GM12878 (cell line): Measurements from ENCODE around the gene PSMA8. TPM values are rescaled to one million over a fixed set of nuclear protein-coding genes. Genes with fewer than 3 reads are reported as not detected.

ENCODE experiments used
- ATAC-seq: fragments of 200-7000 bp; cut with Tn5 transposase; 3 replicates; pipeline ENCODE4 v1.9.1; 2020; ENCODE audit warnings: mild to moderate bottlenecking, moderate library complexity
- BruUV-seq: library from RNA; stranded (reverse); fragments of 400-500 nt; replicated peaks from 2 replicates; lab custom pipeline; 2021; lab: Mats Ljungman, UMichigan
- CTCF ChIA-PET: fragments of 300-600 bp; sonication (Branson Sonifier 250); formaldehyde crosslinking; extraction: SDS; loops from one replicate; lab custom pipeline; 2021; ENCODE audit warnings: inconsistent platforms; lab: Yijun Ruan, JAX
- POLR2A ChIA-PET: fragments of 350-600 bp; formaldehyde crosslinking; extraction: SDS; loops from one replicate; lab custom pipeline; 2021; ENCODE audit warnings: inconsistent platforms; lab: Charles Lee
- RAD21 ChIA-PET: fragments of 300-600 bp; sonication (Branson Sonifier 250); formaldehyde crosslinking; loops from one replicate; lab custom pipeline; 2023; ENCODE audit warnings: antibody characterized with exemption; ENCODE audit not compliant: unreplicated experiment; lab: Charles Lee
- SMC1A ChIA-PET: fragments of 300-600 bp; sonication (Branson Sonifier 250); formaldehyde crosslinking; loops from one replicate; lab custom pipeline; 2023; ENCODE audit not compliant: unreplicated experiment, uncharacterized antibody; lab: Charles Lee
- DNase-seq: peaks from one replicate; pipeline ENCODE4 v3.0.0-alpha.2; 2011; ENCODE audit warnings: low read depth, low spot score
- FAIRE-seq: peaks from 3 replicates; lab custom pipeline; 2011; peaks lifted over from hg19 to GRCh38; lab: Jason Lieb, UNC
- H2AFZ ChIP-seq: 2 replicates; pipeline ENCODE4 v1.6.0; 2011; ENCODE audit warnings: low read depth, low read length, control low read depth; ENCODE audit not compliant: control insufficient read depth
- H3K27ac ChIP-seq: 2 replicates; pipeline ENCODE4 v1.5.1; 2011; ENCODE audit warnings: control low read depth; ENCODE audit not compliant: control insufficient read depth, insufficient read depth
- H3K27me3 ChIP-seq, 2 experiments: replicated peaks in 1 of 2; 2 replicates each; pipeline versions ENCODE4 v1.6.0 to v1.6.1; 2011; ENCODE audit warnings: low read length in 1 of 2; ENCODE audit not compliant: control insufficient read depth in 2 of 2, insufficient read depth in 2 of 2
- H3K36me3 ChIP-seq, 2 experiments: 2 replicates each; pipeline ENCODE4 v1.5.1; 2011; ENCODE audit warnings: low read length in 1 of 2; ENCODE audit not compliant: control insufficient read depth in 2 of 2, insufficient read depth in 2 of 2
- H3K4me1 ChIP-seq: 2 replicates; pipeline ENCODE4 v1.6.1; 2011; ENCODE audit warnings: mild to moderate bottlenecking, low read length, moderate library complexity, mixed read lengths; ENCODE audit not compliant: control insufficient read depth, insufficient read depth
- H3K4me2 ChIP-seq: 2 replicates; pipeline ENCODE4 v1.6.0; 2011; ENCODE audit warnings: control low read depth; ENCODE audit not compliant: control insufficient read depth, insufficient read depth
- H3K4me3 ChIP-seq: fragments of 200-600 bp; sonication (generic); 2 replicates; pipeline ENCODE4 v1.5.1; 2016
- H3K79me2 ChIP-seq: 2 replicates; pipeline ENCODE4 v1.6.0; 2011; ENCODE audit warnings: low read length; ENCODE audit not compliant: control insufficient read depth, insufficient read depth
- H3K9ac ChIP-seq: 2 replicates; pipeline ENCODE4 v1.8.0; 2011; ENCODE audit warnings: low read length, control low read depth, mixed read lengths; ENCODE audit not compliant: control insufficient read depth, insufficient read depth
- H3K9me3 ChIP-seq: replicated peaks from 3 replicates; pipeline ENCODE4 v1.5.1; 2011; ENCODE audit warnings: mild to moderate bottlenecking, low read length; ENCODE audit not compliant: control insufficient read depth, insufficient read depth
- H4K20me1 ChIP-seq: 2 replicates; pipeline ENCODE4 v1.6.0; 2011; ENCODE audit not compliant: control insufficient read depth, insufficient read depth
- CHD1 ChIP-seq: IDR thresholded peaks from 2 replicates; pipeline ENCODE4 v1.6.1; 2012; ENCODE audit warnings: low read depth, low read length, improper control_type of control experiment
- DPF2 ChIP-seq: fragments of 450-650 bp; IDR thresholded peaks from 2 replicates; pipeline ENCODE4 v1.6.1; 2017; ENCODE audit warnings: mild to moderate bottlenecking
- JUND ChIP-seq: IDR thresholded peaks from 2 replicates; pipeline ENCODE4 v1.6.1; 2012; ENCODE audit warnings: low read depth, mild to moderate bottlenecking, low read length, improper control_type of control experiment, moderate library complexity
- POLR2AphosphoS5 ChIP-seq: IDR thresholded peaks from 2 replicates; pipeline ENCODE4 v1.6.1; 2011; ENCODE audit warnings: mild to moderate bottlenecking, low read length, inconsistent platforms
- SMAD1 ChIP-seq: fragments of 450-650 bp; IDR thresholded peaks from 2 replicates; pipeline ENCODE4 v1.6.1; 2018; ENCODE audit warnings: mild to moderate bottlenecking, low read depth; ENCODE audit not compliant: partially characterized antibody
- SP1 ChIP-seq: IDR thresholded peaks from one replicate; pipeline ENCODE4 v1.6.1; 2011; ENCODE audit warnings: low read depth, low read length
- SREBF2 ChIP-seq: IDR thresholded peaks from 2 replicates; pipeline ENCODE4 v1.6.1; 2012; ENCODE audit warnings: mild to moderate bottlenecking, low read length
- TAF1 ChIP-seq: IDR thresholded peaks from 2 replicates; pipeline ENCODE4 v1.6.1; 2011; ENCODE audit warnings: mild to moderate bottlenecking, low read depth, low read length, borderline replicate concordance
- ZNF207 ChIP-seq: fragments of 450-650 bp; IDR thresholded peaks from 2 replicates; pipeline ENCODE4 v1.6.1; 2014; ENCODE audit warnings: antibody characterized with exemption, mild to moderate bottlenecking, borderline replicate concordance
- WGBS: methylation state at CpG from one replicate; pipeline ENCODE4 v1.1.6; 2016; ENCODE audit warnings: low lambda C conversion rate; ENCODE audit not compliant: insufficient replicate concordance, insufficient coverage; ENCODE audit errors: missing lambda C conversion rate; 5-methylcytosine and 5-hydroxymethylcytosine counted together
- in situ Hi-C: fragments of 300-500 bp; cut with MboI; formaldehyde crosslinking; loops from 9 replicates; pipeline ENCODE4 v1.14.3; 2018; ENCODE audit warnings: mixed read lengths
- intact Hi-C: fragments of 100-400 bp; cut with micrococcal nuclease; formaldehyde crosslinking; loops from one replicate; pipeline ENCODE4 v1.14.2; 2022; ENCODE audit not compliant: unreplicated experiment
- polyA plus RNA-seq, 11 experiments: library from polyadenylated mRNA; depleted of rRNA in 4 of 11; unstranded in 6 of 11; stranded (reverse) in 5 of 11; fragments of >200 nt; fragmentation: Nextera tagmentation in 4 of 11; fragmentation: Illumina TruSeq in 1 of 11; extraction: Ambion mirVana in 4 of 11; extraction: Trizol in 1 of 11; gene quantifications; 1 replicate in 1 of 11; 2 replicates in 10 of 11; pipeline versions ENCODE4 v1.2.1 to v1.2.3, GENCODE V29; 2011 to 2016; ENCODE audit warnings: inconsistent platforms in 2 of 11, missing spikeins in 2 of 11, low read depth in 1 of 11
- total RNA-seq, 4 experiments: library from RNA; depleted of rRNA in 3 of 4; stranded (reverse); fragments of >200 nt in 3 of 4; fragmentation: Illumina TruSeq in 1 of 4; extraction: Trizol in 1 of 4; gene quantifications; 2 replicates each; pipeline versions ENCODE4 v1.2.1 to v1.2.3, GENCODE V29; 2013 to 2021
- TF ChIP-seq, protein P1 (sequence below): fragments of 150-350 bp; IDR thresholded peaks from 2 replicates; pipeline ENCODE4 v1.6.1; 2014; ENCODE audit warnings: mild to moderate bottlenecking, low read depth, low read length
- TF ChIP-seq, protein P2 (sequence below): fragments of 450-650 bp; formaldehyde crosslinking; IDR thresholded peaks from 2 replicates; pipeline ENCODE4 v1.4.0; 2020; ENCODE audit warnings: mild to moderate bottlenecking, moderate library complexity
- TF ChIP-seq, protein P3 (sequence below): IDR thresholded peaks from 2 replicates; pipeline ENCODE4 v1.6.1; 2012; ENCODE audit warnings: improper control_type of control experiment, low read depth, low read length; ENCODE audit not compliant: insufficient replicate concordance

The PSMA8 gene
- total and polyA plus RNA-seq, 10 of the 15 experiments (the other 5 are each of a cell fraction or from before 2014, with no cell fraction given), result 0.07 to 0.15 (median 0.09) TPM; not detected in 6

DNA sequence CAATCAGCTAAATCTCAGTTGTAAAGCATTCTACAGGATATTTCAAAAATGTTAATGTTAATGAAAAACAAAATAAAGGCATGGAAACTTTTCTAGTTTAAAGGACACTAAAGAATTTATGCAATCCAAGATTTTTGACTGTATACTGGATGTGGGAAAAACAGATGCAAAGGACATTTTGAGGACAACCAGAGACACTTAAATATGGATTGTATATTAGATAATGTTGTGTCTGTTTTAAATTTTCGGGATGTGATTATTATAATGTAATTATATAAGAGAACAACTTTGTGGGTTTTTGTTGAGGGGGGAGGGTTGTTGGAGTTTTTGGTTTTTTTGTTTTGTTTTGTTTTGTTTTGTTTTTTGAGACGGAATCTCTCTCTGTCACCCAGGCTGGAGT lies 30.9 kb downstream of the PSMA8 start:
- Histone ChIP-seq H3K4me2 (no peak overlapping the region), H3K36me3 (no peaks in the 10 kb centered on the region), H4K20me1 (no peaks in the 10 kb centered on the region), H3K4me1 (peaks cover 4% of the 10 kb centered on the region; the same call in 1 of the 2 replicates), H3K9me3 (no peaks in the 10 kb centered on the region), H3K79me2 (no peaks in the 10 kb centered on the region), H3K27me3 (no peaks in the 10 kb centered on the region), H3K27ac (no peak overlapping the region), H2AFZ (no peak overlapping the region), H3K9ac (no peak overlapping the region), H3K4me3 (no peak overlapping the region)
- no peak for FAIRE-seq
- in situ Hi-C loops, result no loop called here
- ChIA-PET SMC1A (interaction anchor here (1.9 kb wide), 1 partner anchor 60 kb away, joined by 7 read pairs; no protein-coding TSS in a partner anchor), CTCF (interaction anchor here (2.1 kb wide), 1 partner anchor 10 kb away, joined by 6 read pairs; no protein-coding TSS in a partner anchor), POLR2A (no interaction called here), RAD21 (interaction anchor here (1.8 kb wide), 1 partner anchor 22 kb away, joined by 4 read pairs; no protein-coding TSS in a partner anchor)
- intact Hi-C loops, result no loop called here
- TF ChIP-seq TAF1, result no peak
- TF ChIP-seq POLR2AphosphoS5, result no peak
- TF ChIP-seq SP1, result no peak
- TF ChIP-seq, protein P1, sequence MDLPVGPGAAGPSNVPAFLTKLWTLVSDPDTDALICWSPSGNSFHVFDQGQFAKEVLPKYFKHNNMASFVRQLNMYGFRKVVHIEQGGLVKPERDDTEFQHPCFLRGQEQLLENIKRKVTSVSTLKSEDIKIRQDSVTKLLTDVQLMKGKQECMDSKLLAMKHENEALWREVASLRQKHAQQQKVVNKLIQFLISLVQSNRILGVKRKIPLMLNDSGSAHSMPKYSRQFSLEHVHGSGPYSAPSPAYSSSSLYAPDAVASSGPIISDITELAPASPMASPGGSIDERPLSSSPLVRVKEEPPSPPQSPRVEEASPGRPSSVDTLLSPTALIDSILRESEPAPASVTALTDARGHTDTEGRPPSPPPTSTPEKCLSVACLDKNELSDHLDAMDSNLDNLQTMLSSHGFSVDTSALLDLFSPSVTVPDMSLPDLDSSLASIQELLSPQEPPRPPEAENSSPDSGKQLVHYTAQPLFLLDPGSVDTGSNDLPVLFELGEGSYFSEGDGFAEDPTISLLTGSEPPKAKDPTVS, result no peak
- TF ChIP-seq SMAD1, result no peak
- no peak for TF ChIP-seq JUND
- no peak for TF ChIP-seq ZNF207
- TF ChIP-seq, protein P2, sequence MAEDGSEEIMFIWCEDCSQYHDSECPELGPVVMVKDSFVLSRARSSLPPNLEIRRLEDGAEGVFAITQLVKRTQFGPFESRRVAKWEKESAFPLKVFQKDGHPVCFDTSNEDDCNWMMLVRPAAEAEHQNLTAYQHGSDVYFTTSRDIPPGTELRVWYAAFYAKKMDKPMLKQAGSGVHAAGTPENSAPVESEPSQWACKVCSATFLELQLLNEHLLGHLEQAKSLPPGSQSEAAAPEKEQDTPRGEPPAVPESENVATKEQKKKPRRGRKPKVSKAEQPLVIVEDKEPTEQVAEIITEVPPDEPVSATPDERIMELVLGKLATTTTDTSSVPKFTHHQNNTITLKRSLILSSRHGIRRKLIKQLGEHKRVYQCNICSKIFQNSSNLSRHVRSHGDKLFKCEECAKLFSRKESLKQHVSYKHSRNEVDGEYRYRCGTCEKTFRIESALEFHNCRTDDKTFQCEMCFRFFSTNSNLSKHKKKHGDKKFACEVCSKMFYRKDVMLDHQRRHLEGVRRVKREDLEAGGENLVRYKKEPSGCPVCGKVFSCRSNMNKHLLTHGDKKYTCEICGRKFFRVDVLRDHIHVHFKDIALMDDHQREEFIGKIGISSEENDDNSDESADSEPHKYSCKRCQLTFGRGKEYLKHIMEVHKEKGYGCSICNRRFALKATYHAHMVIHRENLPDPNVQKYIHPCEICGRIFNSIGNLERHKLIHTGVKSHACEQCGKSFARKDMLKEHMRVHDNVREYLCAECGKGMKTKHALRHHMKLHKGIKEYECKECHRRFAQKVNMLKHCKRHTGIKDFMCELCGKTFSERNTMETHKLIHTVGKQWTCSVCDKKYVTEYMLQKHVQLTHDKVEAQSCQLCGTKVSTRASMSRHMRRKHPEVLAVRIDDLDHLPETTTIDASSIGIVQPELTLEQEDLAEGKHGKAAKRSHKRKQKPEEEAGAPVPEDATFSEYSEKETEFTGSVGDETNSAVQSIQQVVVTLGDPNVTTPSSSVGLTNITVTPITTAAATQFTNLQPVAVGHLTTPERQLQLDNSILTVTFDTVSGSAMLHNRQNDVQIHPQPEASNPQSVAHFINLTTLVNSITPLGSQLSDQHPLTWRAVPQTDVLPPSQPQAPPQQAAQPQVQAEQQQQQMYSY (CRISPR knock-in tag), result no peak
- no peak for TF ChIP-seq DPF2
- no peak for TF ChIP-seq SREBF2
- TF ChIP-seq CHD1, result no peak
- TF ChIP-seq, protein P3, sequence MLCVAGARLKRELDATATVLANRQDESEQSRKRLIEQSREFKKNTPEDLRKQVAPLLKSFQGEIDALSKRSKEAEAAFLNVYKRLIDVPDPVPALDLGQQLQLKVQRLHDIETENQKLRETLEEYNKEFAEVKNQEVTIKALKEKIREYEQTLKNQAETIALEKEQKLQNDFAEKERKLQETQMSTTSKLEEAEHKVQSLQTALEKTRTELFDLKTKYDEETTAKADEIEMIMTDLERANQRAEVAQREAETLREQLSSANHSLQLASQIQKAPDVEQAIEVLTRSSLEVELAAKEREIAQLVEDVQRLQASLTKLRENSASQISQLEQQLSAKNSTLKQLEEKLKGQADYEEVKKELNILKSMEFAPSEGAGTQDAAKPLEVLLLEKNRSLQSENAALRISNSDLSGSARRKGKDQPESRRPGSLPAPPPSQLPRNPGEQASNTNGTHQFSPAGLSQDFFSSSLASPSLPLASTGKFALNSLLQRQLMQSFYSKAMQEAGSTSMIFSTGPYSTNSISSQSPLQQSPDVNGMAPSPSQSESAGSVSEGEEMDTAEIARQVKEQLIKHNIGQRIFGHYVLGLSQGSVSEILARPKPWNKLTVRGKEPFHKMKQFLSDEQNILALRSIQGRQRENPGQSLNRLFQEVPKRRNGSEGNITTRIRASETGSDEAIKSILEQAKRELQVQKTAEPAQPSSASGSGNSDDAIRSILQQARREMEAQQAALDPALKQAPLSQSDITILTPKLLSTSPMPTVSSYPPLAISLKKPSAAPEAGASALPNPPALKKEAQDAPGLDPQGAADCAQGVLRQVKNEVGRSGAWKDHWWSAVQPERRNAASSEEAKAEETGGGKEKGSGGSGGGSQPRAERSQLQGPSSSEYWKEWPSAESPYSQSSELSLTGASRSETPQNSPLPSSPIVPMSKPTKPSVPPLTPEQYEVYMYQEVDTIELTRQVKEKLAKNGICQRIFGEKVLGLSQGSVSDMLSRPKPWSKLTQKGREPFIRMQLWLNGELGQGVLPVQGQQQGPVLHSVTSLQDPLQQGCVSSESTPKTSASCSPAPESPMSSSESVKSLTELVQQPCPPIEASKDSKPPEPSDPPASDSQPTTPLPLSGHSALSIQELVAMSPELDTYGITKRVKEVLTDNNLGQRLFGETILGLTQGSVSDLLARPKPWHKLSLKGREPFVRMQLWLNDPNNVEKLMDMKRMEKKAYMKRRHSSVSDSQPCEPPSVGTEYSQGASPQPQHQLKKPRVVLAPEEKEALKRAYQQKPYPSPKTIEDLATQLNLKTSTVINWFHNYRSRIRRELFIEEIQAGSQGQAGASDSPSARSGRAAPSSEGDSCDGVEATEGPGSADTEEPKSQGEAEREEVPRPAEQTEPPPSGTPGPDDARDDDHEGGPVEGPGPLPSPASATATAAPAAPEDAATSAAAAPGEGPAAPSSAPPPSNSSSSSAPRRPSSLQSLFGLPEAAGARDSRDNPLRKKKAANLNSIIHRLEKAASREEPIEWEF, result no peak
- BruUV-seq, result no TSS peak
- WGBS, result 92% methylated on average over 2 of the region's 2 CpGs
- no peak for DNase-seq
- ATAC-seq, result no peak
